CMK (cell line): ENCODE data around the gene RALGAPA1.
"Not testable (repeated sequence)": the region's sequence is repeated elsewhere in the genome, so short reads cannot be mapped to it uniquely, and the experiment has no call there.

Source experiments
- DNase-seq: peaks from one replicate; pipeline ENCODE4 v3.0.0-alpha.2; 2010; ENCODE audit warnings: low read depth

RALGAPA1 gene

GRCh38 chr14:35626947-35627346 is 182.1 kb downstream of the RALGAPA1 start:
- not testable (repeated sequence) for DNase-seq

GRCh38 chr14:35621996-35622395 is 187.1 kb downstream of the RALGAPA1 start:
- not testable (repeated sequence) for DNase-seq

- not testable (repeated sequence) for DNase-seq
Measured at GRCh38 chr14:35619998-35620397, 189.1 kb downstream of the RALGAPA1 start.

DNA sequence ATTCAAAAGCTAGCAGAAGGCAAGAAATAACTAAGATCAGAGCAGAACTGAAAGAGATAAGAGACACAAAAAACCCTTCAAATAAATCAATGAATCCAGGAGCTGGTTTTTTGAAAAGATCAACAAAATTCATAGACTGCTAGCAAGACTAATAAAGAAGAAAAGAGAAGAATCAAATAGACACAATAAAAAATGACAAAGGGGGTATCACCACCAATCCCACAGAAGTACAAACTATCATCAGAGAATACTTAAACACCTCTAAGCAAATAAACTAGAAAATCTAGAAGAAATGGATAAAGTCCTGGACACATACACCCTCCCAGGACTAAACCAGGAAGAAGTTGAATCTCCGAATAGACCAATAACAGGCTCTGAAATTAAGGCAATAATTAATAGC is 189.6 kb downstream of the RALGAPA1 start:
- DNase-seq = not testable (repeated sequence)

- DNase-seq = no peak
Measured at GRCh38 chr14:35617500-35617899, 191.6 kb downstream of the RALGAPA1 start.

DNA sequence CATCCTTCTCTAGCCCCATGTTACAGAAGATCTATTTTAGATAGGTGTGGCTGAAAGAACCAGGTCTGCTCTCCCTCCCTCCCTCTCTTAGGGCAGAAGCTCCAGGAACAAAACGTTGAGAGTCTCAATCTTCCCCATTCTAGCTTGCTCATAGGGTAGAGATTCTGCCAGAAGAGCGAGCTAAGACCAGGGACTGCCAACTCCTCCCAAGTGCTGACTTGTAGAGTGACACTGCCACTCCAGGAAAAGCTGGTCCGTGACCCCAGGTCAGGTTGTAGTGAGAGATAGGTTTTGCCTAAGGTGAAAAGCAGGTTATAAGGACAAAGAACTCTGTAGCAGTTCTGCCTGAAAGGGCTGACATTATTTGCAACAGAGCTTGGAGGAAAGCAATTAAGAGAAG is 201.7 kb downstream of the RALGAPA1 start:
- no peak for DNase-seq

- no peak for DNase-seq
Measured at GRCh38 chr14:35600253-35600652, 208.8 kb downstream of the RALGAPA1 start.

- no peak for DNase-seq
Measured at GRCh38 chr14:35594616-35595015, 214.5 kb downstream of the RALGAPA1 start.

DNA sequence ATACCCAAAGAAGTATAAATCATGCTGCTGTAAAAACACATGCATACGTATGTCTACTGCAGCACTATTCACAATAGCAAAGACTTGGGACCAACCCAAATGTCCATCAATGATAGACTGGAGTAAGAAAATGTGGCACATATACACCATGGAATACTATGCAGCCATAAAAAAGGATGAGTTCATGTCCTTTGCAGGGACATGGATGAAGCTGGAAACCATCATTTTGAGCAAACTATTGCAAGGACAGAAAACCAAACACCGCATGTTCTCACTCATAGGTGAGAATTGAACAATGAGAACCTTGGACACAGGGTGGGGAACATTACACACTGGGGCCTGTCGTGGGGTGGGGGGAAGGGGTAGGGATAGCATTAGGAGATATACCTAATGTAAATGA is 221.7 kb downstream of the RALGAPA1 start:
- not testable (repeated sequence) for DNase-seq

GRCh38 chr14:35578639-35579038 is 230.5 kb downstream of the RALGAPA1 start:
- DNase-seq = no peak

DNA sequence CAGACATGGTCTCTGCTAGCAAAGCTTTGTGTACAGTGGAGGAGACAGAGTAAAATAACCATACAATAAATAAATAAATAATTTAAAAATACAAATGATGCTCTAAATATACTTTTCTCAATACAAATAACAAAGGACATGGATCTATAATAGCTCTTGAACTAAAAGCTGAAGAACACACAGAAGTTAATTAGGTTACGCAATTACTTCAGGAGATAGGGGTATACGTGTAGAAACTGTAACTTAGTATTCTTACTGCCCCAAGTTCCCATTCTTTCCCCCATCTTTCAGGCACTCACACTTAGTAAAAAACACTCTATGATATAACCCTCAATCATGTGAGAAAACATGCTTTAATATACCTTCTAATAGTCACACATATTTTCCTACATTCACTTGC is 231.0 kb downstream of the RALGAPA1 start:
- no peak for DNase-seq

DNA sequence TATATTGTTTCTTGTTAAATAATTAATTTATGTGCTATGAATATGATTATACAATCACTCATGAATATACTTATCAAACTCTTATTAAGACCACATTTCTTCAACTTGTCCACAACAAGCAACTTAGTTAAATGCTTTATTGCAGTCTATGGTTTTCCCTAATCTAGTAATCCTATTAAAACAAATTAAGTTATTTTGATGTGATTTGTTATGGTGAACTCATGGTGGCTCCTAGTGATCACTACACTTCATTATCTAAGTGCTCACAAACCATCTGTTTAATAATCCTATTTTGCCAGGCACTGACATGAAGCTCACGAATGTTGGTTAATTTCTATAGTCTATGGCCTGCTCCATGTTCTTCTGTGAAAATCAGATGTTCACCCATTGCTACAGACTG is 232.2 kb downstream of the RALGAPA1 start:
- DNase-seq = no peak

- DNase-seq = no peak
Measured at GRCh38 chr14:35576260-35576659, 232.8 kb downstream of the RALGAPA1 start.

DNA sequence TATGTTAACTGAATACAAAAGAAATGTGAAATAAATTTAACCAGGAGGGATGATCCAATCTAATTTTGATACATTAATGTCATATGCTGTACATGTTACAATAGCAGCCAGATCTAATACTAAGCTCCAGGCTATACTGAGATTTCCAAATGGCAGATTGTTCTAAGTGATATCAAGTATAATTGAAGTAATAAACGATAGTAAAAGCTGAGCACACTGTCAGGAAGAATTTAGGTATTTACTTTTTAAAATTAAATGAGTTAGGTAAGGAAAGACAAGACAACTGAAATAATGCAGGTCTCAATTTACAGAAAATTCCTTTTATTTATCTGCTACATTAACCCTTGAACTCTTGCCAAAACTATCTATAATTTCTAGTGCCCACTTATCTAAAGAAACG is 235.2 kb downstream of the RALGAPA1 start:
- DNase-seq = no peak

DNA sequence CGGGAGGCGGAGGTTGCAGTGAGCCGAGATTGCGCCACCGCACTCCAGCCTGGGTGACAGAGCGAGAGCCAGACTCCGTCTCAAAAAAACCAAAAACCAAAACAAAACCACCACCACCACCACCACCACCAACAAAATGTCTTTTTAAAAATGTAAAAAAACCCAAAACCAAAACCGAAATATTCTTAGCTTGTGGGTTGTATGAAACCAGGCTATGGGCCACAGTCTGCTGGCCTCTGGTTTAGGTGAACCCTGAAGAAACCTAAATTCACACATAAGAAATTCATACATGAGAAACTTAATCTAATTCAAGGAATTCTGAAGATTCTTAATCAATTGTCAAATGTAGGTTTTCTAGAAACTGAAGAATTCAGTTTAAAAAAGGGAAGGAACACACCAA is 237.5 kb downstream of the RALGAPA1 start:
- DNase-seq = no peak

DNA sequence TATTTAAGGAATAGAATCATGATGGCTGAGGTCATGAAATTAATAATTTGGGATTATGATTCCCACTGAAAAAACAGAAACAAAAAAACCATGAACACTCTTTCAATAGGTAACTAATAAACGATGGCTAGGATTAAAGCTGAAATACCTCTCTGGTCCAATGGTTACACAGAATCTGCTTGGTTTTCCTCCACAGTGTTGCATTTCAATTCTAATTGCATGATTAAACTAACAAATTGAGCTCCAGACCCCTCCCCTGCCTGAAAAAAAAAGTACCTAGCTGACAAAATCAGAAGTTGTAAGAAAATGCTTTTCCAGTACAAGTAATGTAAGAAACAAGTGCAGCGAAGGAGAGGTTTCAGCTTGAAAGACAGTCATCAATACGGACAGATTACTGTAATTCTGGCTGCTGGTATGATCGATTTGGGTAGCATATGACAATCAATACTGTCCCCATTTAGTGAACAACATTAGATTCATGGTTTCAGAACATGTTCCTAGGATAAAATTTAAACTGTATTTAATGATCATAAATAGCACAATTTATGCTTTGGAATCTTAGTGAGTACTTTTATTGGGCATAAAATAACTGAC is 243.1 kb downstream of the RALGAPA1 start:
- DNase-seq = no peak

DNA sequence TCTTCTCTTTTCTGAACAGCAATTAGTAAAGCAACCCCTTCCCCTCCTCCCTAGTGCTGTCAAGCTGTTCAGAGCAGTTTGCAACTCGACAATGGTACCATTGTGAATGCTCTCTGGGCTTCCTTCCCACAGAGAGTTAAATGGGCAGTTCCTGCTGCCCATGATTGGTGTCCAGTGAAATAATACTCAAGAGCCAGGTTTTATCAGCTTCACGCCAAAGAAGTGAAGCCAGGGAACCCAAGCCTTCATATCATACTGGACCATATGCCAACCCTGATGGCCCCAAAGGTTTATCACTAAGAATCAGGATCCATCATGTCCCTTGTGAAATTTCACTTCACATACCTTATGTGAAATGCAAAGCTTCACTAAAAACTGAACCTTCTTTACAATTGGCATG is 250.4 kb downstream of the RALGAPA1 start:
- no peak for DNase-seq

DNA sequence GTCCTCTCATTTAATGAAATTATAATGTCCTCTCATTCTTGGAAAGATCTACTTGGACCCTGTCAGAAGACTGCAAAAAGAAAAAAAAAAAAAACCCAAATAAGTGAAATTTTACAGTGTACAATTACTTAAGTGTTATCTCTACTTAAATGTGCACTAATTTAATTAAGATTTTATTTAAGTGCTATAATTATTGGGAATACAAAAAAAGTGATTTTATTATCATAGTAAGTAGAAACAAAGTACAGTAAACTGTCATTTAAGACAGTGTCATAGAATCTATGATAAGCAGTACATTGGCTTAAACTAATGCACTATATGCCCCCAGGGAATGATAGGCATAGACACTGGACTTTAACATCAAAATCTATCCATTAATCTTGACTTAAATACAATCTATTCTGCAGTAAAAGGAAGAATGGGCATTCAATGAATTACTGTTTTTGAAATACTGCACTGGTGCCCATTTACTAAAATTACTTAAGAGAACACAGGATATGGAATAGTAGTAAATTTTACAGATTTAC is 251.8 kb downstream of the RALGAPA1 start:
- no peak for DNase-seq

GRCh38 chr14:35556548-35556947 is 252.5 kb downstream of the RALGAPA1 start:
- no peak for DNase-seq

GRCh38 chr14:35553808-35554207 is 255.3 kb downstream of the RALGAPA1 start:
- DNase-seq = no peak

DNA sequence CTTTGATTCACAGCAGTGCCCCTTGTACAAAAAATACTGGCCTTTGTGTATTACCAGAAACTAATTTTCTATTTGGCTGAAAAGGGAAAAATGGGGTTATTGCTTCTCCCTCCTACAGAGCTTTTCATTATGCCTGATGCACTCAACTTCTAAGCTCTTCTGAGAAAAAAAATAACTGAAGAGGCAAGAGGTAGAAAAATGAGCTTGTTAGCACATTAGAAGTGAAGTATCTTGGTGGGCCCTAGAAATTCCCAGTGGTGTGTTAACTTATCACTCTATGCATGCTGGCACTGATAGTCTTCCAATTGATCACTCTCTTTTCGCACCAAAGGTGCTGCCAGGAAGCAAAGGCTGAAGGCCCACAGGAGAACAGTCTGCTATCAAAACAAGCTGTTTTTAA is 258.0 kb downstream of the RALGAPA1 start:
- no peak for DNase-seq

- DNase-seq = no peak
Measured at GRCh38 chr14:35549551-35549950, 259.5 kb downstream of the RALGAPA1 start.

DNA sequence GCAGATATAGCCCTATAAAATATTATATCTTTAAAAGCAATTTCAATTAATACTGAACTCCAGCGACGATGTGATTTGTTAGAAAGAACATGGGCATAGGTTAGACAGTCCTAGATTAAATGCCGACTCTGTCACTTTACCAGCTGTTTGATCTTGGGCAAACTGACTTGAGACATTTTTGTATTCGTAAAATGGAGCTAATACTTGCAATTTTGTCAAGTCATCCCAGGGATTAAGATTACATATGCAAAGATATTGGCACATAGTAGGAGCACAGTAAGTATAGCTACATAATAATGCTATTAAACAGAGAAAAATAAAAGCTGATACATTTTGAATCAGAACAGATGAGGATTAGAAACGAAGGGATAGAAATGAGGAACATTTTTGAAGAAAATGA is 266.1 kb downstream of the RALGAPA1 start:
- DNase-seq = no peak

- DNase-seq = no peak
Measured at GRCh38 chr14:35539969-35540368, 269.1 kb downstream of the RALGAPA1 start.
